ENCODE results near the gene TSPAN11.

GRCh38 chr12:30880813-30881212 lies 45.7 kb upstream of the TSPAN11 start:
- TF ChIP-seq CTCF (conservative IDR thresholded peaks at IDR 0.05; ENCODE audit: low read depth in 2 of 2) (no peak), EZH2 (IDR thresholded peaks at IDR 0.05; ENCODE audit: low read depth, unreplicated experiment) (no peak), STAT1 (IDR thresholded peaks at IDR 0.05; ENCODE audit: unreplicated experiment) (no peak), REST (IDR thresholded peaks at IDR 0.05; ENCODE audit: unreplicated experiment) (no peak)

All from GM23338 (cell line).